Hypothalamus (tissue), 51 donors: ENCODE data around the gene NTRK2.

Source experiments
- DNase-seq, 51 donors: peaks; one replicate each; lab custom pipeline; 2025; lab: John Stamatoyannopoulos, UW

NTRK2 gene

DNA sequence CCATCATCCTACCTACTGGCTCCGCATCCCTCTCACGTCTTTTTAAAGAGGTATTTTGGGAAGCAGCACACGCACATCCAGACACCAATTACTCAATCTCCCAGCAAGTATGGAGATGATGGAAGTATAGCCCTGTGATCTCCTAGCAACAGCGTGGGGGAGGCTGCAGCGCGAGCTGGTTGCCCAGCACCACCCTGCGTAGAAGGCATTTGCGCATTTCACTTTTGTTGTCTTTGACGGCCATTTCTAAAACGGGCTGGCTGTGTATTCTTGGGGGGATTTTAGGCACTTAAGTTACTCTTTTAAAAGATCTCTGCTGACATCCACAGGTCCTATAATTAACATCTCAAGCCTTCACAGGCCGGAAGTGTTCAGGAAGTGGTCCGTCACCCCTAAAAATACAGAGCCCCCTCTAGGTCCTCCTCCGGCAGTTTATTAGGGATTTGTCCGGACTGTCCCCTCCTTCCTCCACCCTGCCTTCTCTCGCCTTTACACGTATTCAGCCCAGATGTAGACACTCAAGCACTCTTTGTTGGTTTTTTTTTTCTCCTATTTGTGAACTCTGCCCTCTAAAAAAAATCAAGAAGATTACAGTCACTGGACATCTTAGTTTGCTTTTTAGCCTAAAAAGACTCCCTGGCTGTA lies 371.4 kb downstream of the NTRK2 start:
- DNase-seq = peak in 46 of 51 donors; percentile 16 to 91 (median 70)

DNA sequence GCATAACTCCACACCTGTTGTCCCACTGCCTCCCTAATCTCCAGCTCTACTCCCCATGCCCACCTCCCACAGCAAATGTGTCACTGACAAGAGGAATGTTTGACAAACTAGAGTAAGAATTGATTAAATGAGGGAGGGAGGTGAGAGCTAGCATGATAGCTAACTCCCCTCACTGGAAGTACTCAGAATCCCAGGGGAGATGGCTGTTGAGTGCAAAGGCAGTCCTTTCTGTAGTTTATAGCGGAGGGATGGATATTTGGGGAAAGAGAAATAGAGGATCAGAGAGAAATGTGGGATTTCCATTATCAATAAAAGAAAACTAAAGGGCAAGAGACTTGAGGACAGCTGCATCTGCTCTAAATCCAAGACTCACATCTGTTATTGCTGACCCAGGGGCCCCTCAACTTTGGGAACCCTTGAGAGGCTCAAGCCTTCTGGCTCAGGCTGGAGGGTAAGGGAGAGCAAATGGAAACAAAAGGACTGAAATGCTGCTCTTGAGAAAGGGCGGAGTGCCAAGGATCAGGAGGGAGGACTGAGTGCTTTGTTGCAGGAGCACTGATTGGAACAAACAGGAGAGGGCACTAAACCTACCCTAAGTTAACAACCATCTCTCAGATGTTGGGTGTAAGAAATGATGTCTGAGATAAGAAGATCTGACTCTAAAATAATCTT lies 372.1 kb downstream of the NTRK2 start:
- DNase-seq = peak in 10 of 51 donors; percentile 9 to 39 (median 22)

GRCh38 chr9:85042981-85043647 lies 373.6 kb downstream of the NTRK2 start:
- DNase-seq = peak in 1 of 51 donors; percentile 32

- DNase-seq = no peak
These were observed 375.7 kb downstream of the NTRK2 start for GRCh38 chr9:85045271-85045670.

DNA sequence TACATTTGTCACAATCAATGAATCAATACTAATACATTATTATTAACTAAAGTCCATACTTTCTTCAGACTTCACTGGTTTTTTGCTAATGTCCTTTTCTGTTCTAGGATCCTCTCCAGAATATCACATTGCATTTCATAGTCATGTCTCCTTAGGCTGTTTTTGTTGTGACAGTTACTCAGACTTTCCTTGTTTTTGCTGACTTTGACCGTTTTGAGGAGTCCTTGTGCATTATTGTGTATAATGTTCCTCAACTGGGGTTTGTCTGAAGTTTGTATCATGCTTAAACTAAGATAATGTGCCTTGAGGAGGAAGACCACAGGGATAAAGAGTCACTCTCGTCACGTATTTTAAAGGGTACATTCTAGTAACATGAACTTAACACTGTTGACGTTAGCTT lies 376.9 kb downstream of the NTRK2 start:
- no peak for DNase-seq

DNA sequence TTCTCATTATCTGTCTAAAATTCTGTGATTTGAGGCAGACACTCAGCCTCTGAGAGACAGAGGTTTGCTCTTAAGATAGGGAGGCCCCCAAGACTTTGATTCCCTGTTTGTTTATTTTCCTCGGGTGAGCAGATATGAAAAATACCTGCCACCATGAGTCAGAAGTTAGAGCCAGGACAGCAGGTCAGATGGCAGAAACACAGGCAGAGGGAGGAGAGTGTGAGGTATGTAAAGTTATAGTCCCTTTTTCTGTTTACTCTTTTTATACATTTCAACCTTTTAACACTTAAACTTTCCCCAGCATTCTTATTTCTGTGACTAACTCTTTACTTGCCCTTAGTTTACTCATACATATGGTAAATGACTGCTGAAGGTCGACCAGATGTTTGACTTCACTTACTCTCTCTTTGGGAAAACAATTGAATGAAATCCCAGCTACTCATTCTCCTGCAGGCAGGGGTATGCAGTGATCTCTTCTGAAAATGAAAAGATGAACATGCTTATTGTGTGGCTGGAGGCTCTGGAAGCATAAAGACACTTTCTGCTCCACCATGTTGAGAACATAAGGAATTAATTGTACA lies 383.8 kb downstream of the NTRK2 start:
- no peak for DNase-seq

GRCh38 chr9:85054017-85054416 lies 384.5 kb downstream of the NTRK2 start:
- DNase-seq = no peak

DNA sequence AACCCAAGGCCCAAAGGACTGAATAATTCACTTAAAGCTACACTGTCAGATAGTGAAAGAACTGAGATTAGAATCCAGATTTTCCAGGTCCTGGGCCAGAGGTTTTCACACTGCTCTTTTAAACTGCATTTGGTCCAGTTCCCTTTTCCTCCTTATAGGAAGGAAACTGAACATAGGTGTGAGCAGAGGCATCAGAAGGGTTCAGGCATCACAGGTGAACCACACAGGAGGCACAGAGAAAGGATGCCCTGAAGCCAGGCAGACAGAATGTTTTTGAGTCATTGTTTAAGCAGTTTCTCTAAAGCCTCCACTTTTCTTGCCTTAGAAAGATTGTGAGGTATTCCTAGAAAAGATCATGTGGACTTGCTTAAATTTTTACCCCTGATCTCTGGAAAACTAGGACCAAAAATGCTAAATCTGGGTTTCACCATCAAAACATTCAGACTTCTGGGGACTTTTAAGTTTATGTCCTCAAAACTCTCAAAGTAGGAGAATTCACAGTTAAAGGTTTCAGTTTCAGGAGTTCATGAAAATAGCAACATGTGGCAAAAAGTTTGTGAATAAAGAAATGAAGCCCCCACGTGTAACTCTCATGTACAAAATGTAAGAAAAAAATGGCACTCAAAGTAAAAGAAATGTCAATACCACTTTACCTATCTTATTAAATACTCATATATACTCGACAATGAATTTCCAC lies 386.1 kb downstream of the NTRK2 start:
- no peak for DNase-seq

DNA sequence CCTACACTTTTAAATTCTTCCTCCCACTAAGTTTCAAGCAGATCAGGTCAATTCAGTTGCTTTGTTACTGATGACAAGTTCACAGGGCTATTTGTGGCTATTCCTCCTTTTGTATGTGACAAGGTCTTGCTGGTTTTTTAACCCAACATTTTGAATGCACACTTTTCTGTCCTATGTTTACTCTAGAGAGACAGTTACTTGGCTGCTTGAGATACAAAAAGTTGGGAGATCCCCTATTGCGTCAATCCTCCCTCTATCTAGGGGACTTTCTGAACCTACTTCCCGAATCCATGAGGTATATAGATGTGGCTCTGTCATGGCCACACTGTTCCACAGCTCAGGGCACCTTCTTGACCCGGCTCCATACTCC lies 386.7 kb downstream of the NTRK2 start:
- no peak for DNase-seq

GRCh38 chr9:85061969-85062368 lies 392.4 kb downstream of the NTRK2 start:
- no peak for DNase-seq

DNA sequence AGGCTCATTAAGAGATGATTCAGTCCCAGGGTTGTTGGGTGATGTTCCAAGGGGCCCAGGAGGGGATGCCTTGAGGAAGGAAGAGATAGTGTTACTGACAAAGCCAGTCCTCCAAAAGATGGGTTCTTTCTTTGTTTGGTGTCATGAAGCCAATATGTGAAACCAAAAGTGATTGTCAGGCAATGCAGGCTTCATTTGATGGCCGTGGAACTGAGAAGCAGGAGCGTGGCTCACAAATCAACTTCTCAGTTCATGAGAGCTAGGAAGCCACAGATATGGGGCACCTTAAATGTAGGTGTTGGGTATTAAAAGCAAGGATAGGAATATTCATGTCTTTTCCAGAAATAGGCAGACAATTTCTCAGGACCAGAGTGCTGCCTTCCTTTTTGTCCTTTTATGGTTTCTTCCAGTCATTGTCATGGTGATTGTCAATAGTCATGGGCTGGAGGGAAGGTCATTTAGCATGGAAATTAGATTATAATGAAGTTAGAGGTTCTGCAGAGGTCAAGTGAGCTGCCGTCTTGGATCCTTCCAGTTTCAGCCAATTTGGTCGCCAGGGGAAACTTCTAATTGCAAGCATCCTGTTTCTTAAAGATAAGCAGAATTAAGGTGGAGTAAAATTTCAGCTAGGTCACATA lies 393.0 kb downstream of the NTRK2 start:
- no peak for DNase-seq

DNA sequence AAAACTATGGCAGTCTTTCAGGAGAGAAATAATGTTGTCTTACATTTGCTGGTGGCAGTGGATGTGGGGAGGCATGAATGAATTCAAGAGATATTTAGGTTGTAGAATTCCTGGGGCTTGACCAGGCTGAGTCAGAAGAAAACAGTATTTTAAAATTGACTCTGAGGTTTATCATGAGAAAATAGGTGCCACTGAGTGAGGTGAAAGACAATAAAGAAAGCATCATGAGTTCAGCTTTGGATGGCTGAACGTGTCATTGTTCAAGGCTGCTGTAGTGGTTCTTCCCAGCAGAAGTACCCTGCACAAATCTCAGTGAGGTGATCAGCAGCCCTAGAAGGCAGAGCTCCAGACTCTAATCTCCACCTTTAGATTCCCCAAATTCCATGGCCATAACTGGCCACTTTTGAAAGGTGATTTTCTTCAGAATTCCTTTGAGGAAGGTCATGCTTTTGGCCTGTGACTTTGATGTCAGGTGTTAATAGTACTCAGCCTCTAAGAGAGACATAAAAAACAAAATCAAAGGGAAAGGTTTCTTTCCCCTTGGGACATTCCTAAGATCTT lies 395.4 kb downstream of the NTRK2 start:
- DNase-seq = no peak

DNA sequence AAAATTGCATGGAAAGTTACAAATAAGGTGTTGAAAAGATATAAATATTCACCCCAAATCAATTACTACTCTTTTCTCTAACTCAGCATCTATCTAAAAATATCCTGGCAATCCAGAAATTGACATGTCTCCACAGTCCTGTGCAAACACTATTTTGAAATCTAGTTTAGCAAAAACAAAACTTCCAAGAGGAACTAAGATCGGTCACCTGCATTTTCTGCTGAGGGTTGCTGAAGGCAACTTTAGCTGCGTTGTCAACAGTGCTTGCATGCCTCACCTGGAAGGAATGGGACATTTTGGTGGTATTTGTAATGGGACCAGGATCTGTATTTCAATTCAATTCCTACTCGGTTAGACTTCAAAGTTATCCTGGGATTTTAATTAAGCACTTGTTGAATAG lies 398.3 kb downstream of the NTRK2 start:
- DNase-seq = no peak

- DNase-seq = peak in 4 of 51 donors; percentile 0 to 4 (median 2)
These were observed 399.9 kb downstream of the NTRK2 start for GRCh38 chr9:85069421-85069820.
